HG02943 (cell line): ENCODE measurements around the gene GMPR2.

Experiments used
- ATAC-seq: cut with Tn5 transposase; IDR thresholded peaks from one replicate; pipeline ENCODE4 v1.9.1; 2021; ENCODE audit warnings: mild to moderate bottlenecking, low read depth, moderate library complexity; ENCODE audit not compliant: unreplicated experiment

GMPR2 gene

DNA sequence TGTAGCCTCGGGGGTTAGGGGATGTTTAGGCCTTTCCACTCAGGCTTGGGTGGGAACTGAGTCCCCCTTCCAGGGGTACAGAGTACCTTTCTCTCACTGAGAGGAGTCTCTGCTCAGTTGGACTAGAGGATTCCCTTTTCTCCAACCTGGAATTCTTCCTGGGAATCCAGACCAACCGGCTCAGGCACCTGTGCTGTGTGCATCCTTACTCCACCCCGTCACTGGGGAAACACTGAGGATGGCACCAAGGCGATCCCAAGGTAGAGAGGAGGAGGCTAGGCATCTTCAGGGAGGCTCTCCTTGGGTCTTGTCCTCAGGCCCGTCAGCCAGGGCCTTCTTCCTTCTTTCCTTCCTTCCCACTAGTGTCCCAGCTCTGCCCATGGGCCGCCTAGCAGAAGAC is 31.1 kb downstream of the GMPR2 start:
- no peak for ATAC-seq

DNA sequence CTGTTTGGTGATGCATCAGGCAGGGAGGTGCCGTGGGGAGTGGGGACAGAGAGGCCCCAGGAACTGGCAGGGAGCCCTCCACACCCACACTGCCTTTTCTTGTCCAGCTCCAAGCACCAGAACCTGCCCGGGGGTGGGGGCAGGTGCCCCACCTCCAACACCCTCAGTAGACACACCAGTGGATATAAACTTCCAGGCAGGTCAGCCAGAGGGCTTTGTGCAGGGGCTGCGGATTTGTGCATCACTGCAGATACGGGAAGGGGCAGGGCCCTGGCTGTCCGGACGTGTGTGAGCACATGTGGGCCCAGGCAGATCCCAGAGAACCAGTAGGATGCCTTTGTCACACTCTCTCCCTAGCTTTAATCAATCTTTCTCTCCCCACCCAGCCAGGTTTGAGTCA is 31.6 kb downstream of the GMPR2 start:
- ATAC-seq = no peak

DNA sequence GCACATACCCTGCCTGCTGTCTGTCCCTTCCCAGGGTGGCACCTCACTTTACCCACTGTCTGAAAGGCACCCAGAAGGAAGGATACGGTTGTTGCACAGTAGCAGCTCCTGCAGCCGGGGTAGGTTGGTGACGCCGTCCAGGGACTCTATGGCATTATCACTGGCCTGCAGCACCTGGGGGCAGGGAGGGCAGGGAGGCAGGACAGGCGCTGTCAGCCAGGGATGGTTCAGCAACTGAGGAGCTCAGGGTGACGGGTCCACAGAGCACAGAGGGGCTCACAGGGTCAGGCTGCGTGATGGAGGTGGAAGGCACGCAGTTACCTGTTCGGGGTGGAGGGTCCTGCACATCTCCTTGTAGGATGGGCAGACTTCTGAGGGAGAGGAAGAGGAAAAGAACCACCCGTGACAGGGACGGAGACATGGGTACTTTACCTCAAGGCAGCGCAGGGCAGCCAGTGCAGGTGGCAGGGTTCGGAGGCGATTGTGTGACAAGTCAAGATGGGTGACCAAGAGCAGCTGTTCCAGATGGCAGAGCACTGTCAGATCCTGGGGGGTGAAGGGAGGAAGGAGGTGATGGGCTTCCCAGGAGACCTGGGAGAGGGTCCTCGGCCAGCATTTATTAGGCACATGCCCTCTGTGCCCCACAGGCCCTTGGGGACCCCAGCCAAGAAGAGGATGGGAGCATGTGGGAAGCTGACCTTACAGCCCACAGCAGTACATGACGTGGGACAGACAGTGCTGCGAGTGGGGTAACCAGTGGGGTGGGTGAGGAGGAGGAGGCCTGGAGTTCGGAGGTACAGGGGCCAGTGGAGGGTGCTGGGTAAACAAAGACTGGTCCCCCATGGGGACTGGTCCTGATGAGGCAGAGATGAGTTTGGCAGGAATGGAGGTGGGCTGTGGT is 33.9 kb downstream of the GMPR2 start:
- no peak for ATAC-seq

DNA sequence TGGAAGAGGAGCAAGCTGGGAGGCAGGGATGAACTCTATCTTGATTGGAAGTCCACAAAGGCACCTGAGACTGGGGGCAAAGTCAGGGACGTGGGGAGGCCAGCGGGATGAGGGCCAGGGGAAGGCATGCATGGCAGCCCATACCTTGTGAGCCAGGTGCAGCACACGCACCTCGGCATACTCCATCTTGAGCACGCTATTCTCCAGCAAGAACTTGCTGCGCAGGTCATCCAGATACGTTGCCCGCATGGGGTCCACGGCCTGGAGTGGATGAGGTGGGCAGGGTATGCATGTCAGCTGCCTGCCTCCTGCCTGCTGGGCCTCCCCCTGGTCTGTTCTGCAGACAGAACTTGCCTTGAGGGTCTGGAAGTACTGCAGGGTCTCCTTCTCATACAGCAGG is 34.8 kb downstream of the GMPR2 start:
- ATAC-seq = no peak

DNA sequence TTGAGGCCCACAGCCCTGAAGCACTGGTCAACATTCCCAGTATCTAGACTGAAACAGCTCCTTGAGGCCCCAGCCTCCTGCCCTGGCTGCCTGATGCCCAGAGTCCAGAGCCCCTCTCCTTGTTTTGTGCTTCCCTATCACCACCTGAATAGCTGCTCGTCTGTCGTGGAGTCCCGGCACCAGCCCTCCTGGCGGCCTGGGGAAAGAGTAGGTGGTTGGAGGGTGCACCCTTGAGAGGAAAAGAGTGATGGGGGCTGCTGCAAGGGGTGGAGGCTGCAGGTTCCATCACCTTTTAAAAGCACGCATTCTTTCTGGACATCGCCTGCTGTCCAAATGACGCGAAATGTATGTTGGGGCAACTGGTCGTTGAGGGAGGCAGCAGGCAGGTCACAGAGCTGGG is 35.5 kb downstream of the GMPR2 start:
- no peak for ATAC-seq

DNA sequence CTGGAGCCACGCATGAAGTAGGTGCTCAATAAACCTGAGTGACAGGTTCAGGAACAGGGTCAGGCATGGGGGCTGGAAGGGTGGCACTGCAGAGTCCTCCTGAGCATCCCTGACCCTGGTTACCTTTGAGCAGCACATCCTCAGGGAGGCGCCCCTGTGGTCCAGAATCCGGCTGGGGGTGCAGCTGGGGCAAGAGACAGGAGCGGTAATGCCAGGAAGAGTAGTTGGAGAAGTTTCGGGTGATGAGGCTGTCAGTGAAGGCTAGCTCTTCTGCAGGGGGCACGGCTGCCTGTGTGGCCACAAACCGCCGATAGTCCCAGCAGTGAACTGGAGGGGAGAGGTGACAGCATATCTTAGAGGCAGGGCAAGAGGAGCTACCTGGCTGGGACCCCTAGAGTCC is 36.6 kb downstream of the GMPR2 start:
- ATAC-seq = no peak

DNA sequence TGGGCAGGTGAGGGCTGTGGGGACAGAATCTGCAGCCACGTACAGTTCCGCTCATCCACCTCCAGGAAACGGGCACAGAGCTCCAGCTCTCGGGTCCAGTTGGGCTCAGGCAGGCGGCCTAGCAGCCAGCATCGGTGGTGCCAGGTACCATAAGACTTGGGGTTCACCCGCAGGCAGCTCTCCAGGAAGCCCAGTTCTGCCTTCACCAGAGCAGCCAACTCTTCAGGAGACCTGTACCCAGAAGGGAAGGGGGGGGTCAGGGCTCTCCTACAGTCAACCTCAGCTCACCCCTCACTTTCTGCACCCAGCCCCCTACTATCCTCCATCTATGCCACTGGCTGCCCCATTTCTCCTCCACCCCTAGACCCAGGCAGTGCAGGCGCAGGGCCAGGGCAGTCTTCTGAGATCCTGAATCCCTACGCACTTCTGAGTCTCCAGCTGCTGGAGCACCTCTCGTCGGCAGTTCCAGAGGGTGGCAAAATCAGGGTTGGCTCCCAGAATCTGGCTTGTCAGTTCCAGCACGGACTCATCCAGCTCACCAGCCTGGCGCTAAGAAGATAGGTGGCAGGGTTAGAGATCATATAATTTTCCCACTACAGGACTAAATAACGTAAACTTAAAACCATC is 37.3 kb downstream of the GMPR2 start:
- ATAC-seq = no peak

DNA sequence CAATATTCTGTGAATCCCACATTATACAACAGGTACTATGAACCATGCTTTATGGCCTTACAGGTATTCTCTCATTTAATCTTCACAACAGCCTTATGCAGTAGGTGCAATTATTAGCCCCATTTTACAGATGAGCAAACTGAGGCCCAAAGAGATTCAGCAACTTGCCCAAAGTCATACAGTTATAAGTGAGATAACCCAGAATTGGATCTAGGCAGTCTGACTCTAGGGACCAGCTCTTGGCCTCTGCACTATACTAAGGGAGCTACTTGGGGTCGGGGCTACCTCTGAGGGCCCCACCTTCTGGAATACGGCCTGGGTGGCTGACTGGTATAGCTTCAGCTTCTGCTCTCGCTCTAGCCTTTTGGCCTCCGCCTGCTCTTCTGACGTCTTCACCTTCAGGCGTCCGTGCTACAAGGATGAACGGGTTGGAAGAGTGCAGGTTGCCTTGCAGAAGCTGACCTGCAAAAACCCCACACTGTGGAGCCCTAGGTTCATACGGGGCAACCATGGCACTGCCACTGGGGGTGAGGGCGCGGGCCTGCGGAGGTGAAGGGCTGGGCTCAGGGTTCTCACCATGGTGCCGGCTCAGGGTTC is 37.9 kb downstream of the GMPR2 start:
- no peak for ATAC-seq

DNA sequence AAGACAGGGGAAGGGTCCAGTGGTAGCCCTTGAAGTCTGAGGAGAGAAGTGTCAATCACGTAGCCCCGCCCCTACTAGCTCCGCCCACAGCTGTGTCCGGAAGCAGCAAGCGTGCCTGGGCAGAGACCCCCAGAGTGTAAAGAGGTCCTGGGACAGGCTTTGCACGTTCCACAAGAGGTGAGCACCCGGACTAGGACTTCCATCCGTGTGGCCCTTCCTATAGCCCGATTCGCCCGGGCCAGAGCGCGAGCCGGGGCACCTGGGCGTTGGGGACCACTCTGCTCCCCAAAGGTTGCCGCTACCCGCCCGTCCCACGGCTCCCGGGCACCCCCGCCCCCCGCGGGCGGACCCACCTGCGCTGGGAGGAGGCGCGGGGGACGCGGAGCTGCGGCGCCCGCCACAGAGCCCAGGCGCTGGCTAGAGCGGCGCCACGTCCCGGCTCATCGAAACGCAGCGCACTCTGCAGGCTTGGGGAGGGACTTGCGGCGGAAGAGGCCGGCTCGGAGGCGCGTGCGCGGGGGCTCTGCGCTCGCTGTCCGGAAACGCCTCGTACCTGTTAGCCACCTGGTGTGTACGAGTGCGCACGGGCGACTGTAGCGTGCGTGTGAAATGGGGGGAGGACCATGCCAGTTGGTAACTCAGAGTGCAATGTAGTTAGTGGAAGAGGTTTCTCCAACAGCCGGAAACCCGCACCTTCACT is 38.6 kb downstream of the GMPR2 start, which contains the start of gene RABGGTA:
RABGGTA (minus strand) TSS at position 464 of the 700 bp plus-strand sequence. CDS start 482 bp downstream, outside the sequence.
- peak; percentile 75 for ATAC-seq

DNA sequence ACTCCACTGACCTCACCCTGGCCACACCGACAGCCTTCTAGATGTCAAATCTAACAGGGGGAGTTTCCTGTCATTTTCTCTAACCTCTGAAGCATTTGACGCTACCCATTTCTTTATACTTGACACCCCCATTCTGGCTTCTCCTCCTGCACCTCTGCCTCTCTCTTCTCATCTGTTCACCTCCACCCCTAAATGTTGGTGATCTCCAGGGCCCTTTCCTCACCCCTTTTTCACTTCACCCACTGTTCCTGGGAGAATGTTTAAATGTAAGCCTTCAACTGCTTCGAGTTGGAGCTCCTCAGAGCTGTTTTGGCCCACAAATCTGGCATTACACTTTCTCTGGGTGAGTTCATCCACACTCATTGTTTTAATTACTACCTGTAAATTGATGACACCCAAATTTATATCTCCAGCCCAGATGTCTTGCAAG is 39.1 kb downstream of the GMPR2 start:
- ATAC-seq = no peak

DNA sequence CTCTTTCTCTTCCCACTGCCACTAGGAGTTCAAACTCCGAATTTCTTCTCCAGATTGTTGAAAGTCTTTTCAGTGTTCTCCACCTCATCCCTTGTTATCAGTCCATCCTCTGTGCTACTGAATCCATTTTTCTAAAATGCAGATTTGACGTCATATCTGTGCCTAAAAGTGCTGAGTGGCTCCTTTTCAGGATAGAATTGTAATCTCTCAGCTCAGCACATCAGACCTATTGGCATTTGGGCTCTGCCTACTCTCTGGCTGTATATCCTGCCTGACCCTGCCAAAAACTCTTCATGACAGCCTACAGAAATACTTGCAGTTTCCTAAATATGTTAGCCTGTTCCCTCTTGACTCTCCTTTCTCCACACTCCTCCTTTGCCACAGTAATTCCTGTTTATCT is 39.7 kb downstream of the GMPR2 start:
- ATAC-seq = no peak

DNA sequence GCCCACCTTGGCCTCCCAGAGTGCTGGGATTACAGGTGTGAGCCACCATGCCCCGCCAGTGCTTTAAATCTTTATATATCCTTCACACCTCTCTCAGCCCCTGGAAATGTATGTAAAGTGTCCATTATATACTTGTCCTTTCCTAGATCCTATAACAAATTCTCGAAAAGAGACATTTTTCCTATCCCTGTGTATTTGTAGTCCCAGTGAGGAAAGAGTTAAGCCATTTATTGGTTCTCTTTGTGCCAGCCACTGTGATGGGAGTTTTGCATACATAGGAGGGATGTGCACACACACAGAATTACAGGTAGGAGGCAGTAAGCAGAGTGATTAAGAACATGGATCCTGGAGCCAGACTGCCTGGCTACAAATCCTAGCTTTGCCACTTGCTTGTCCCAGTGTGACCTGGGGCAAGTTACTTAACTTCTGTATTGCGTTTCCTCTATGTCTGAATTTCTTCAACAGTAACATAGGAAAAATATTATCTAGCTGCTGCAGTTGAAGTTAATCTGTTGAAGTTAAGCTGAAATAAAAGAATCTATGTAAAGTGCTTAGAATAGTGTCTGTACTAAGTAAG is 40.8 kb downstream of the GMPR2 start:
- ATAC-seq = no peak

DNA sequence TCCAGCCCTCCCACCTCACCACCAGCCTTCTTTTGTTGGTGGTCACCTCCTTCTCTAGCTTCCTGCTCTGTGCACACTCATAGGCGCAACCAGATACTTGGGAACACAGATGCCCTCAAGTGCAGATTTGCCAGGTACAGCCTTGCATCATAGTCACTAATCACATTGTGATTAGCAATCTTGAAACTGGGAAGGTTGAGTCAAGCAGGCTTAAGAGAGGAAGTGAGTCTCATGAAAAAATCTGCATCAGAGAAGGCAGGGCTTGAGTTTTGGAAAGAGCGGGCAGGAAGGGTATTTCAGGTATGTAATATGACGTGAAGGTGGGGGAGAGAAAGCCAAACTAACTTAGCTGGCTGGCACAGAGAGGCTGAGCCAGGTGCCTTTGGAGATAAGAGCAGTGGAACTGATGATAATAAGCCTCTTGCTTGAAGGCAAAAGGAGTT is 41.4 kb downstream of the GMPR2 start:
- no peak for ATAC-seq

DNA sequence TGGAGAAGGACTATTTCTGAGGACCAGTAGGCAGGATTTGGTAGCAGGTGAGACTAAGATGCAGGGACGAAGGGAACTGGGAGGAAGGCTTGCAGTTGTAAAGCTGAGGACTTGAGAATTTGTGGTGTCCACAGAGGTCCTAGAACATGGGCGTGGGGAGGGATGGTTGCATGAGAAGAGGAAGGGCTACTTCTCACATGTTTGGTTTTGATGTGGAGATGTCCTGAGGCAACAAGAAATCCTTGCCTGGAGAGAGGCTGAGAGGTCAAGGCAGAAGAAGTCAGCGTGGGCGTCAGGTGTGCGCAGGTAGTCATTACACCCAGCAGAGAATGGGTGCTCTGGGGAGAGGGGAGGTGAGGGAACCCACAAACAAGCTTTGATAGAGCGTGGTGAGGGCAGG is 44.3 kb downstream of the GMPR2 start:
- no peak for ATAC-seq

DNA sequence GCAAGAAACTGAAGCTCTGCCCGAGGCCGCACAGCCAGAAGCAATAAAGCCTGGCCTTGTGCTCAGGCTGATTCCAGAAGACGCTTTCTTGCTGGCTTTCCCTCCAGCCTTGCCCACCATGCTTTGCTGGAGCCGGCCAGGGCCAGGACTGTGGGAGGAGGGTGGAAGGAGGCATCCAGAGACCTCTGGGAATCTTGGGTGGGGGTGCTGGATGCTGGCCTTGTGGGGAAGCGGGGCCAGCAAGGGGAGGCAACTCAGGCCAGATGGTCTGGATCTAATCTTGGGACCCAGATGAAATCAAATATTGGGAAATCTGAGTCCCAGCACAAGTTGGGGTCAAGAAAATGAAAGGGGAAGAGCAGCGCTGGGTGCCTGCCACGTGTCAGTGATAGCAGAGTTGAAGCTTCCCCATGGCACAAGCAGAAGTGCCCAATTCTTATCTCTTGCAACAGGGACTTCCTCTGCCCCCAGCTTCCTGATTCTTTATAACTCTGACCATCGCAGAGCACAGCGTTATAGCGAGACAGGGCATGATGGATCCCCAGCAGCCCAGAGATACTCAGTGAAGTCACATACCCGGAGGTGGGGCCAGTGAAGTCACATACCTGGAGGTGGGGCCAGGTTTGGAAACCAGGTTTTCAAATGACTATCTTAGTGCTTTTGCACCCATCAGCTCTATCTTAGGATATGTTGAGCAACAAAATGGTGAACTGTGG is 45.0 kb downstream of the GMPR2 start:
- ATAC-seq = no peak

DNA sequence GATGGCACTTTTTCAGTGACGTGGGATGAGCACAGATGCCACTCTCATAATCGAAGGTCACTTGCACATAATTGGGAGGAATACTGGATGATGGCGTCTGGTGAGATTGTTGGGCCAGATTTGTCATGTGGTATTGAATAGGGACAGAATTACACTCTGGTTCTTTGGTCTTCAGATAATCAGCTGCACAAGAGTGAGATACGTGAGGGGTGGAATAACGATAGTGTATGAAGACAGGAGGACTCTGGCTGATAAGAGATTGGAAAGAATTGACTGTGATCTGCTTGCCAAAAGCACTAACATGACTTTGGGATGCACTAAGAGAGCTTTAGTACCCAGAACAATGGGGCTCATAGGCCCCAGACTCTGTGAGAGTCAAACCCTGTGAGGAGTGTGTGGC is 45.7 kb downstream of the GMPR2 start:
- no peak for ATAC-seq

DNA sequence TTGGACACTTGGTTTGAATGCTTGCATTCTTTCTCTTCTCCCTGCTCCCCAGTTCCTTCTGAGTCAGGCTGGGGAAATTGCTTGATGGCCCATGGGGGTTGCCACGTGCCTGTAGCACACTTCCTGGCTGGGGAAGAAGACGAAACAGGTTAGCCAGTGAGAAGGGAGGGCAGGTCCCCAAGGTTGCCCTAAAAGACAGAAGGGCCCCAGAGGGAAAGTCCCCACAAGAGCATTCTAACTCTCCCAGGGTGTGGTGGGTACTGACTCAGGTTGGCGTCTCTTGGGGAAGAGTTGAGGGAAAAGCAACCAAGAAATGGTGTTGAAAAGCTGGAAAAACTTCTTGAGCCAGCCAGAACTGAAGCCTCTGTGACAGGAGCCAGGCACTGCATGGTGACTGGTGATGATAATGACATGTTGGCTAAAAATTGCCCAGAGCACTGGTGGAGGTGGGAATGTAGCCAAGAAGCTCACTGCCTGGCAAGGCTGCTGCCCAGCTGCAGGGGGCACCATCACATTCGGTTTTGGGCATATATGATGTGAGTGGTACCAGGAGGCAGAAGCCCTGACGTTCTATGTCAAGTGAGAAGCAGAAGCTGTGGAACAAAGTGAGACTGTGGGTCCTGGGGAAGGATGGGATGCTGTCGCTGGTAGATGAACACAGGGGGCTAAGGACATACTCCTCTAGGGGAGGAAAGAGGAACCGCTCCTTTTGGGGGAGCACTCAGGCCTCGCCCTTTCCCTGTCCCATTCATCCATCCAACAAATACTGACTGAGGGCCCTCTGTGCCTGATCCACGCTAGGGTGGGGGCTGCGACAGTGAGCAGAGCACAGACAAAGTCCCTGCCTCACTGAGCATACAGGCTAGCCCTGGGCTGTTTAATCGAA is 46.8 kb downstream of the GMPR2 start:
- no peak for ATAC-seq

DNA sequence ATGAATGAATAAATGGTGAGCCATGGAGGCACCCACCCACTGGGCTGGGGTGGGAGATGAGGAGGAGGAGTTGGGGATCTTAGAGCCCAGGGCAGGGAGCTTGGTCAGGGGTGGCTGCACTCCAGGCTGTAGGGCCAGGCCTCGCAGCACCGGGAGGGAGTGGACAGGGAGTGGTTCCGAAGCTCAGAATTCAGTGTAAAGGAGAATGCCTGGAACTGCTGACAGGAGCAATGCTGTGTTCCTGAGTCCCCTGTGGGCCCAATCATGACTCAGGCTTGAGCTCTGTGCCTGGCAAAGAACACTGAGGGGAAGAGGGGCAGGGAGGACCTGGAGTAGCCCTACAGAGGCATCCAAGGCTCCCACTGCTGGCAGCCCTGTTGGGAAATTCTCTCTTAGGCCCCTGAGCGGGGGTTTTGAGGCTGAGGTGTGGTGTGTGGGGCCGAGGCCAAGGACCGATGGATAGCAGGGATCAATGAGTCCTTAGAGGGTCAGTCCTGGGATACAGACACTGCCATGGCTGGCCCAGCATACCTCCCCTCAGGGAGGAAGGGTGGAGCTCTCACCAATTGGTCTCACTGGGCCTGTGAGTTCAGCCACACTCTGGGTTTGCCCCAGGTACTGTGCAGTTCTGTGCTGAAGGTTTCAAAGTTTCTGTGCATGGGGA is 48.2 kb downstream of the GMPR2 start:
- ATAC-seq = no peak
